Lower leg skin (tissue), 4 donors: ENCODE results near the gene LTBP2. TPM values are rescaled to one million over a fixed set of nuclear protein-coding genes. Genes with fewer than 3 reads are reported as not detected.

ENCODE experiments used
- DNase-seq, 2 donors: peaks; one replicate each; pipeline ENCODE4 v3.0.0-alpha.2; 2019; ENCODE audit warnings: low spot score in 2 of 2
- H3K4me3 ChIP-seq: fragments of 200-600 bp; sonication (generic); 2 replicates; pipeline ENCODE4 v1.5.1; 2017; ENCODE audit warnings: mild to moderate bottlenecking, low read depth; ENCODE audit not compliant: poor library complexity, severe bottlenecking
- CTCF ChIP-seq, 3 donors: fragments of 450-650 bp; IDR thresholded peaks; one replicate each; pipeline ENCODE4 v1.5.1; 2016; ENCODE audit warnings: antibody characterized with exemption in 3 of 3, mild to moderate bottlenecking in 3 of 3, moderate library complexity in 2 of 3
- POLR2A ChIP-seq, 2 donors: fragments of 450-650 bp; IDR thresholded peaks; one replicate each; pipeline ENCODE4 v1.6.1; 2016 to 2017; ENCODE audit warnings: antibody characterized with exemption in 2 of 2, mild to moderate bottlenecking in 1 of 2, moderate library complexity in 1 of 2
- WGBS, 2 donors: methylation state at CpG; one replicate each; pipeline ENCODE4 v1.1.5; 2018; 5-methylcytosine and 5-hydroxymethylcytosine counted together
- intact Hi-C: fragments of 100-400 bp; cut with DNase I; formaldehyde crosslinking; loops from one replicate; pipeline ENCODE4 v1.15.0; 2023; ENCODE audit warnings: low total_unique reads
- total RNA-seq, 4 donors: library from RNA; depleted of rRNA; stranded (reverse); fragments of >200 nt; gene quantifications; one replicate each; pipeline ENCODE4 v1.1.0, GENCODE V29; 2016

The LTBP2 gene
- total RNA-seq, 4 donors from 2014 or later = 13.7 to 39.3 (median 25.9) TPM

GRCh38 chr14:74552623-74553022 is 59.4 kb downstream of the LTBP2 start:
- TF ChIP-seq CTCF (IDR thresholded peaks at IDR 0.05) (no peak), POLR2A (IDR thresholded peaks at IDR 0.05) (no peak)
- DNase-seq = peak; percentile 62 to 94
- intact Hi-C loops = no loop called here
- WGBS, 2 donors = 37 to 64% methylated on average over 6 of the region's 6 CpGs
- no peak overlapping the region for H3K4me3 ChIP-seq

GRCh38 chr14:74551431-74552371 is 60.3 kb downstream of the LTBP2 start:
- H3K4me3 ChIP-seq = no peak overlapping the region
- TF ChIP-seq CTCF (IDR thresholded peaks at IDR 0.05) (no peak), POLR2A (IDR thresholded peaks at IDR 0.05) (no peak)
- 31 to 52% methylated on average over 17 to 21 of the region's 21 CpGs for WGBS, 2 donors
- intact Hi-C loops = no loop called here
- DNase-seq = peak in 1 of 2 donors; percentile 91

- WGBS, 2 donors = 81 to 85% methylated on average over 9 to 11 of the region's 11 CpGs
- H3K4me3 ChIP-seq = no peak overlapping the region
- intact Hi-C loops = no loop called here
- no peak for DNase-seq
- TF ChIP-seq CTCF (IDR thresholded peaks at IDR 0.05) = no peak
- TF ChIP-seq POLR2A (IDR thresholded peaks at IDR 0.05) = no peak
Measured at GRCh38 chr14:74551001-74551400, 61.0 kb downstream of the LTBP2 start.

- WGBS, 2 donors = 0 to 56% methylated on average over 1 of the region's 1 CpG
- TF ChIP-seq CTCF (IDR thresholded peaks at IDR 0.05) = no peak
- TF ChIP-seq POLR2A (IDR thresholded peaks at IDR 0.05) = no peak
- intact Hi-C loops = no loop called here
- DNase-seq = no peak
- H3K4me3 ChIP-seq = no peak overlapping the region
Measured at GRCh38 chr14:74550071-74550470, 62.0 kb downstream of the LTBP2 start.

GRCh38 chr14:74549588-74549987 is 62.4 kb downstream of the LTBP2 start:
- TF ChIP-seq CTCF (IDR thresholded peaks at IDR 0.05) (no peak), POLR2A (IDR thresholded peaks at IDR 0.05) (no peak)
- H3K4me3 ChIP-seq = no peak overlapping the region
- intact Hi-C loops = no loop called here
- DNase-seq = no peak
- WGBS, 2 donors = 50 to 86% methylated on average over 1 of the region's 1 CpG
